A673 (cell line): ENCODE data around the gene DNAH12.

ENCODE experiments used
- CTCF ChIP-seq: fragments of 300-800, 200-600 bp; sonication (generic); conservative IDR thresholded peaks from 2 replicates; pipeline ENCODE4 v1.5.1; 2017; ENCODE audit warnings: low read depth, mild to moderate bottlenecking, antibody characterized with exemption, low read length, moderate library complexity, mixed read lengths
- EZH2 ChIP-seq: fragments of 200-600 bp; sonication (generic); IDR thresholded peaks from 2 replicates; pipeline ENCODE4 v1.6.1; 2017; ENCODE audit warnings: borderline replicate concordance, low read depth, mild to moderate bottlenecking, mixed read lengths, antibody characterized with exemption, low read length; ENCODE audit not compliant: poor library complexity, severe bottlenecking

GRCh38 chr3:57278237-57278636 is 265.9 kb downstream of the DNAH12 start:
- no peak for TF ChIP-seq CTCF
- TF ChIP-seq EZH2 = no peak
